T follicular helper cell (primary cell): ENCODE data around the gene CTIF.

Source experiments
- DNase-seq: peaks from one replicate; pipeline ENCODE4 v3.0.0-alpha.2; 2020; ENCODE audit warnings: low read depth

CTIF gene

DNA sequence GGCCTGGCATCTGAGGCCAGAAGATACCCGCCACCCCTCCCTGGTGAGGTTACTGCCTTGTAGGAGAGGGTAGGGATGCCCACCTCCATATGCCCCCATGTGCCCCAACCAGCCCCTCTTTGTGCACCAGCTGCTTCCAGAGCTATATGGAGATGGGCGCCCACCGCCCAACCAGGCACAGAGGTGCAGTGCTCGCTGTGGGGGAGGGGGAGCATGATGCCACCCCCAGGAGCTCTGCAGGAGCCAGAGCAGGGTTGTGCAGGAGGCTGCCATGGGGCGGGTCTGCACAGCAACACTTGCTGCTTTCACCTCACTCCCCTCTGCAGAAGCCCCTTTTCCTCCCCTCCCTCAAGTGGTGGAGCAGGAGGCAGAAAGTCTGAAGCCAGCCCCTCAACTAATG is 237.3 kb downstream of the CTIF start:
- DNase-seq, result no peak

DNA sequence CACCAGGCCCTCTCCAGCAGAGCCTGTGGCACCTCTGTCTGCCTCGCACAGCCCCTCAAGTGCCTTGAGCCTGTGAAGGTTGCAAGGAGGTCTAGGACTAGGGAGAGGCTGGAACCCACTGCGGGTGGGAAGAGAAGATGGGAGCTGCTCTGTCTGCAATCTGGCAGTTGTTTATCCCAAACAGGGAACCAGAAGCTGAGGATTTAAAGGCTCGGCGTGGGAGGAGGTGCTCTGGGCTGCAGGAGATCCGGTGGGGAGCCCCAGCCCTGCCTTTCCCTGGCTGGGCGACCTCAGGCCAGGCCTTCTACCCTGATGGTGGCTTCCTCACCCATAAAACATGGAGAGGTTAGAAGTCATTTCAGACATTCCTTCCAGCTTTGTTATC is 237.8 kb downstream of the CTIF start:
- no peak for DNase-seq

DNA sequence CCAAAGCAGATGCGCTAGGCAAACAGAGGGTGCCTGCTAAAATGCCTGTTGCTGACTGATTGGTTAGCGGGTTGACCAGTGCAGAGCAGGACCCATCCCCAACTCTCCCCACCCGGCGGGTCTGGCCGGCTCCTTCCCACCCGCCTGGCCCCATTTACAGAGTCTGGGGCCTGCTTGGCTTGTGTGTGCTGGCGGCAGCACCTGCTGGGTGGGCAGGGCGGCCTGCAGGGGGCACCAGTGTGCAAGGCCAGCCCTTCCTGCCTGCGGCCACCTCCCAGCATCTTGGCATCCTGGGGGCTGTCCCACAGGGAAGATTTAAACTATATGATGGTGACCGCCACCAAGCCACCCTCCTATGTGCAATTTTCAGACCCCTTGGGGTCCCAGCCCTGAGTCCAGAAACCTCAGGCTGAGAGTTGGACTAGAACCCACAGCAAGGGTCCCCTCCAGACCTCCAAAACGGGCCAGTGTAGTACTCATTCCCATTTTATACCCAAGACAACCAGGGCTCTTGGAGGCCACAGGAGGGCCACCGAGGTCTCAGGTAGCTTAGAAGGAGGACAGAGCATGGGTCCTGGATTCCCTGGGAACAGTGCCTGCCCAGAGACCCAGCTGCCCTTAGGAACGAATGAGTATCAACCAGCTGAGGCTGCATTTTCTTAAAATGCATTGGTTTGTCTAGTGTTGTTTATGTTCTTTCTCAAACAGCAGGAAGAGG is 238.4 kb downstream of the CTIF start:
- peak; percentile 54 for DNase-seq

DNA sequence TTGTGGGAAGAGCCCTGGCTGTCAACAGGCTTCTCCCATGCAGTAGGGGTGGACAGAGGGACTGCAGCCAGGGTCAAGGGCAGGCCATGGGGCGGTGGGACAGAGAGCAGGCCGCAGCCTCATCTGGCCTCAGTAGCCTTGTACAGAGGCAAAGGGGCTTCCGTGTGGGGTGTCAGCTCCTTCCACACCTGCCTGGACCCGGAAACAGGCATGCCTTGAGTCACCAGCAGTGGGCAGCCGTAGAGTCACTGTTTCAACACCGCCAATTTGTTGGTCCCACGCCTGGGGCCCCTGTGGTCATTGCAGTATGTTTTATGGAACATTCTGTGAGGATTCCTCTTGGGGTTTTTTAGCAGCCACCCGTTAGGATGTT is 238.9 kb downstream of the CTIF start:
- no peak for DNase-seq

DNA sequence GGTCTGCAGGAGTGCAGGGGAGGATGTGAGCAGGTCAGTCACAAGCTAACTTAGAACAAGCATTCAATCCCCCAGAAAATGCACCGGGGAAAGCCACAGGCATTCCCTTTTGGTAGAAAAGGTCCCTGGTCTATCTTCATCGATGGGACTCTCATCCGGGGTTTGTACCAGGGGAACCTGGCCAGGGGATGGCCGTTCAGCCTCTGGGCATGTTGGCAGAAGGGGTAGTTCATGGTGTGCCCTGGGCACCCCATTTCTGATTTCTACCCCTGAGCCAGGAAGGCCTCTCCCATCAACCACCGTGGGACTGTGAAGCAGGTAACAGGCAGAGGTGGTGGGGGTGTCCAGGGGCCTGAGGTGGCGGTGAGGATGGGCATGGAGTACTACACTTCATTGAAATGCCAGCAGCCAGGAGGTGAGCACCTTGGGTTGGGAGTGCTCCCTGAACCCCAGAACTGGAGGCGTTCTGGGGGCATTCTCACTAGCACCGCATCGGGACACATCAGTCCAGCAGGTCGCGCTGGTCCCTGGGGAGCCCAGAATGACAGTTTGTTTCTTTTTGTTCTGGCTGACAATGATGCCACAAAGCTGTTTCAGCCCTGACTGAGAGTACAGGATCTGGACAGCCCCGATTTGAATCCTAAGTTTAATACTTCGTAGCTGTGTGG is 239.6 kb downstream of the CTIF start:
- DNase-seq, result no peak

DNA sequence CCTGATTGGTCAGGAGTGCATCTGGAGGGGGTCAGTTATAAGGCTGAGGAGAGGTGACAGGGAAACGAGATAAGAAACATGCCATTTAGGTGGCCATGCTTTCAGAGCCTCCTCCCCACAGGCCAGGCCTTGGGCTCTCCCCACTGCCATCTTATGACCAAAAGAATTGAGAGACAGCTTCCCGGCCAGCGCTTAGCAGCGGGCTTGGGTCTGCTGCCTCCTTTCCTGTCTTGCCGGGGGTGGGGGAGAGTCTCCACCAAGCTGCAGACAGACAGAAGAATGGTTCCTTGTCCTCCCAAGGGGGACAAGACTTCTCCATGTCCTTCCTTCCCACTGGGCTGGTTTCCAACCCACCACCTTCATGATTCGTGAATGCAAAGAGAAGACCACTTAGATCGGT is 240.6 kb downstream of the CTIF start:
- DNase-seq, result no peak

DNA sequence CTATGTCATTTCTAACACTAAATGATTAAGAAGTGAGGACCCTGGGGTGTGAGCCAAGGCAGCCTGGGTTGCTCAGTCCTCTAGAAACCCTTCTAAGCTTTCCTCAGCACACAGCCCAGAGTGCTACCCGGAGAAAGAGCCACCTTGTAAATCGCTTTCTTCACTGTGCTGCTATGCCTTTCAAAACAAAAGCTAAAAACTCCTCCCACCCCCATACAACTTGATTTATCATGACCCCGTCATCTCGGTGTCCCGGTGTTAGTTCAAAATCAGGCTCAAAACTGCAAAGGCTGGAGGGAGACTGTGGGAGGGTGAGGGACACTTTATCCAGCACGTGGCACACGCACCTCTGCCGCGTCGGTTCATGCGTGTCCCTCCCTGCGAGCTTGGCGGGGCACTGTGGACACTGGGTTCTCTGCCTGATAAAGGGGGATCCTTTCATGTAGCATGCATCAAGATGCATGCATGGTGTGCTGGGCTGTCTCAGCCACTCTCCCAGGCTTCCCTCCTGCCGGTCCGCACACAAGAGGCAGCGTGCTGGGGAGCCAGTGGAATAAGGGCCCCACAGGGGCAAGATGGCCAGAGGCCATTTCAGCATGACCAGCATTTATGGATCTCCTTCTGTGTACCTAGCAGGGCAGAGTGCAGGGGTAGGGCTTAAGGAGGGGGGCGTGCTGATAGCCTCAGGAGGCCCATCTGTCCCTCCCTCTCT is 241.5 kb downstream of the CTIF start:
- no peak for DNase-seq

DNA sequence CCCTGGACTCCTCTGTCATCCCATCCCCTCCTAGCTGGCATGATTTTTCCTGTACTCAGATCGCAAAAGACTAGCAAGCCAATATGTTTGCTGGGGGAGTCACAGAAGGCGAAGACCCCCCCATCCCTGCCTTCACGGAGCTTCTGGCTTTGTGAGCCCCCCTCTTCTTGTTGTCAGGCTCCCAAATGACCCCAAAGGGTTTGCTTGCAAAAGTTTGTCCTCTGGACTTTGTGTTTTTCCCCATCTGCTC is 242.0 kb downstream of the CTIF start:
- DNase-seq, result no peak

DNA sequence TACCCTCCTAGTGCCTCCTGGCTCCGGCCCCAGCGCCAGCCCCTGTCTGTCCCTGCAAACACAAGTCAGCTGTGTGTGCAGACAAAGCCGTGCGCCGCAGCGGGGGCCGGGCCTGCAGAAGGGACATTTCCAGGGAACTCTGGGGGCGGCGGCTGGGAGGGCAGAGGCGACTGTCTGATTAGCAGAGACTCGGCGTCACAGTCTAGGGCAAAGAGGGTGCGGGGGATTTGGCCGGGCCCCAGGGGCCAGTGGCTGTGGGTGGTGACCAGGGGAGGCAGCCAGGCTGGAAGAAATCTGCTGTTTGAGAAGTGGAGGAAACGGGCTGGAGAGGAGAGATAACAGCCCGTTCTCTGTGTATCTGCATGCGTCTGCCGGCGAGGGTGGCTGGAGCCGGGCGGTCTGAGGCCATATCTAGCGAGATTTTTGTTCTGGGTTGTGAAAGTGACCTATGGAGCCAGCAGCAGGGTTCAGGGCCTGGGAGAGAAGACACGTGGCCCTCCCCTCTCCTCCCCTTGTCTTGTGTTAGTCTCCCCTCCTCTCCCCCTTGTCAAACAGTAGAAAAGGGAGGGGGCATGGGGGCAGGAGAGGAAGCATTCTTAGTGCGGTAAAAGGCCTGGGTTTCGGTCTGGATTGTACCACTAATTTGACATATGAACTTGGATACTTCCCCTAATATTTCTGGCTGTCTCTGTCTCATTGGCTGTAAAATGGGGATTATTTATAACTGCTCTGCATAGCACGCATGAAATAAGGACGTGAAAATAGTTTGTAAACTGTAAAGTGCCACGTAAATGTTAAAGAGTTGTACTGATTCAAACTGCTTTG is 242.5 kb downstream of the CTIF start:
- DNase-seq, result no peak

DNA sequence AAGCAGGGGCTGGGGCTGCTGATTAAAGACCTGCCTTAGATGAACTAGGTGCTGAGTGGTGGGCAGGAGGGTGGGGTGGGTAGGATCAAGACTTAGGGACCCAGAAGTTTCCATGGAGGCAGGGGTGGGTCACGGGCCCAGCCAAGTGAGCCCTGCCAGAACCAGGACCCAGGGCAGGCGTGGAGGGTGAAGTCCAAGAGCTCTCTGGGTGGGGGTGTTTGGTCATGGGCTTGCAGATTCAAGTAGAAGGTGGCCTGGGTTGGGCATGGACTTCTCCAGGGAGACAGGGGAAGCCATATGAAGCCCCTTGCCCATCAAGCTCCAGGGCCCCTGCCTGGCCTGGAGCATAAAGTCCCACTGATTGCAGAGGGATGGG is 243.1 kb downstream of the CTIF start:
- no peak for DNase-seq

DNA sequence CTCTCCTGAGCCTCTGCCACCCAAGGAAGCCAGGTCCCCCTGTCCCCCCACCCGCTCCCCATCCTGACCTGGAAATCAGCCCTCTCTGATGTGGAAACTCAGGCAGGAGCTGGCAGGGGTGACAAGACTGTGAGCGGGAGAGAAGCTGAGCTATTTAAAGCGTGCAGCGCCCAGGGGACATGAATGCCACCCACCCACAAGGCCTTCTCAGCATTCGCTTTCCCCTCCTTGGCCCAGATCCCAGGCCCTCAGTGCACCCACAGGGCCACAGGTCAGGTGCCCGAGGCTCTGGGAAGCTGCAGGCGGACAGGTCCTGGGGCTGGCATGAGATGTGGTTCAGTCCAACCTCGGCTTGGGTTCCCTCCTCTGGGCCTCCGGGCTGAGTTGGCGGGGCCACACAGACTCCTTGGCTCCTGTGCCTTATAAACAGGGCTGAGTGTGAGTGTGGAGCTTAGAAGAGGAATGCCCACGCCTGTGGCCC is 243.6 kb downstream of the CTIF start:
- no peak for DNase-seq

DNA sequence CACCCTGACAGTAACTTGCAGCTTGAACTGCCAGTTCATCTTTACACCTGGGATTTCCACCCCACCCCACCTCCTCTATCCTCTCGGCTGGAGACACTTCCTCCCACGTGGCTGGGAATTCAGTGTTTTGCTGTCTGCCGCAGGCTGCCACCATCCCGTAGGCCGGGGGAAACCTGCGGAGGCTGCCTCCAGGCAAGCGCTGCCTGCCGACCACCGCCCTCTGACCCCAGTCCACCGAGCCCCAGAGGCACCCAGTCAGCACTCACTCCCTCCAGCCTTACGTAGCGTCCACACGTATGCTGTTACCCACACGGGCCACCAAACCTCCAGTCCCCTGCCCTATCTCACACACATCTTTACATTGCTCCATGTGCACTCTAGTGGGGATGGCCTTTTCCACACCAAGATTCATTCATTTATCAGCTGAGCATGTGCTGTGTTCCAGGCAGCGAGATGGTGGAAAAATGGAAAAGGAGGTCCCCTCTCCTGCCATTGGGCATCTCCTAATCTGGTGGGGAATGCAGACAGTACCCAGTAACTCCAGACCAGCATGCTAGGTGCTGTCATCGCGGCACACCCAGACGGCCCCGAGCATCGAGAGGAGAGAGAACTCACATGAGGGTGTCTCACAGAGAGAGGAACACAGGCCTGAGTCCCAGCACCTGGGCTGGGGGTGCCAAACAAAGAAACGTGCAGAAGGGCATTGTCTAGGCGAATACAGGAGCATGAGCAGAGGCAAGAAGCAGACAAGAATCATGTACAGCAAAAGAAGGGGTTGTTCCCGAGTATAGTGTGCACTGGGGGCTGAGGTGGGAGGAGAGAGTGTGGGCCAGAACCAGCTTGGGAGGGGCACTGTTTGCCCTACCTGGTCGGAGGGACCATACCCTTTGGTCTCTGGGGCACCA is 245.0 kb downstream of the CTIF start:
- DNase-seq, result no peak

DNA sequence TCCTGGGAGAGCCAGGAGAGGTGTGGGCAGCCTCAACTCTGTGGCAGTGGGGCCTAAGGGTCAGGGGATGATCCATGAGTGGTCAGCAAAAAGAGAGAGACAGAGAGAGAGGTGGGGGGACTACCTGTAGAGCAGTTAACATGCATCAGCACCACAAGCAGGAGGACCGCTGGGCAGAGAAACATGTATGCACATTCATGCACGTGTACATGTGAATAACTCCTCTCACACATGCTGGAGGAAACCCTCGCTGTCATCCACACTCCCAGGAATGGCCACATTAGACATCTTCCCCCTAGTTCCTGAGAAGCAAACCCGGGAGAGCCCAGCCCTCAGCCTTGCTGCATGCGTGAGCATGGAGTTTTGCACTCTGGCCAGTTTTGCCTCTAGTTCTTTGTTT is 245.8 kb downstream of the CTIF start:
- no peak for DNase-seq

DNA sequence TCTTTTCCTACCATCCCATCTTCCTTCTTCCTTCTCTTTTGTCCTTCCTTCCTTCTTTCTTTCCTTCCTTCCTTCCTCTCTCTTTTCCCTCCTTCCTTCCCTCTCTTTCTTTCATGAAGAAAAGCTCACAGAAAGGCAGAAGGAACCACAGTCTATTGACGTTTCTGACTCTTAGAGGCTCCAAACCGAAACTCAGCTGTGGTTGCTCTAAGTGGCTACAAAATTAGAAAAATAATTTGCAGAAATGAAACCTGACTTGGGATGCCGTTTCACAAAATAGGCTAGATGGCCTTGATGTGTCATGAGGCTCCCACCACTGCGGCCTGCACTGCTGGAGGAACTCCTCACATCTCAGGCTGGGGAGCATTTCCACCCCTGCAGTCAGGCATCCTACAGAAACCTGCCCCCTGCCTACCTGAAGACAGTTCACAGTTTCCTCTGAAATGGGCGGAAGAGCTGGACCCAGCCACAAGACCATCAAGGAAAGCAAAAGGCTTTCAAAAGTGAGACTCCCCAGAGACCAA is 246.3 kb downstream of the CTIF start:
- no peak for DNase-seq

DNA sequence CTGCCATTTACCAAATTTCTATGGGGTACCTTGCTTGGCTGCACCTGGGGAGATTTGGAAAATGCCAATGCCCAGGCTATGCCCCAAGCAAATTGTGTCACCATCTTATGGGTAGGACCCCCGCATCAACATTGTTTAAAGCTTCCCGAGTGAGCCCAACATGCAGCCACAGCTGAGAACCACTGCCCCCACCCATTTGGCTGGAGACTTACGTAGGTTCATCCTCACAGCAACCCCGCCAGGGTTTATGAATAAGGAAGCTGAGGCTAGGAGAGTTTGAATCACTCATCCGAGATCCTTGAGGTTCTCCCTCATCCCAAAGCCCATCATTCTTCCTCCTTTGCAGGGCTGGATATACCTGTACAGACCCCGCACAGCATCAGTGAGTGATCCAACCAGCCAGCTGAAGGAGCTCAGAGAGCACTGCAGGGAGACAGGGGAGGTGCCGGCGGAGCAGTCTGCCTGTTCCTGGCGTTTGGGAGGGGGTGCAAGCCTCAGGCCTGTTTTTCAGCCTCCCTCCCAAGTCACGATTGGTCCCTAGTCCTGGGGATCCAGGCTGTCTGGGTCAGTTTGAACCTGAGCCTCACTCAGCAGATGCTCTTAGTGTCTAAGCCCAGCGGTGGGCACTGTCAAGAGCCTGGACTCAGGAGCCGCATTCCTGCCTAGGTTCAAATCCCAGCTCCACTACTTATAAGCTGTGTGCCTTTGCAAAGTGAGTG is 247.1 kb downstream of the CTIF start:
- DNase-seq, result no peak

DNA sequence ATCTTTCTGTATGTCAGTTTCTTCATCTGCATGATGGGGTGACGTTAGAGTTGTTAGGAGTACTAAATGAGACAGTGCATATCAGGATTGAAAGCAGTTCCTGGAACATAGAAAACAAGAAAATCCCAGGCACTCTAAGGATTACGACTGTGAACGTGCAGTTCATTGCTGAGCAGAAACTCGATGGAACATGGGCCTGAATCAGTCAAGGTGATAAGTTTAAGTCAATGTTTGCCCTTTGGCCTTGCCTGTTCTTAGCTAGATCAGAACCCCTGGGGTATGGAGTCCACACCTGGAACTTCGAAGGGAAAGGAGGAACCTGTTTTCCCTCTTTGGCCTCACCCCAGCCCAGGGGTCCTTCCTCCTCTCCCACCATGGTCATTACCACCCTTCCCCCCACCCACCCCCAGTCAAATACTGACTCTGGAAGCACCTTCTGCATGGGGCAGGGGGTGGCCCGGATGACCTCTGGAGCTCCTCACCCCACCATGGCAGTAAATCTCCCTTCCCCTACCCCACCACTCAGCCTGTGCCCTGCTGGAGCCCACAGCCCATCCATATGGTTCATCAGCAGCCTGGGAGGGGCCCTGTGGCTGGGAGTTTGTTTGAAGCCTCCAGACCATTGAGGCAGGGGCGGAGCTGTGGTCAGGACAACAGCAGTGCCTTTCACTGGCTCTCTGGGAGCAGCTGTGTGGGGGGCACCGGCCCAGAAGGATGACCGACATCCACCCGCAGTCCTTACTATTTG is 247.8 kb downstream of the CTIF start:
- no peak for DNase-seq

DNA sequence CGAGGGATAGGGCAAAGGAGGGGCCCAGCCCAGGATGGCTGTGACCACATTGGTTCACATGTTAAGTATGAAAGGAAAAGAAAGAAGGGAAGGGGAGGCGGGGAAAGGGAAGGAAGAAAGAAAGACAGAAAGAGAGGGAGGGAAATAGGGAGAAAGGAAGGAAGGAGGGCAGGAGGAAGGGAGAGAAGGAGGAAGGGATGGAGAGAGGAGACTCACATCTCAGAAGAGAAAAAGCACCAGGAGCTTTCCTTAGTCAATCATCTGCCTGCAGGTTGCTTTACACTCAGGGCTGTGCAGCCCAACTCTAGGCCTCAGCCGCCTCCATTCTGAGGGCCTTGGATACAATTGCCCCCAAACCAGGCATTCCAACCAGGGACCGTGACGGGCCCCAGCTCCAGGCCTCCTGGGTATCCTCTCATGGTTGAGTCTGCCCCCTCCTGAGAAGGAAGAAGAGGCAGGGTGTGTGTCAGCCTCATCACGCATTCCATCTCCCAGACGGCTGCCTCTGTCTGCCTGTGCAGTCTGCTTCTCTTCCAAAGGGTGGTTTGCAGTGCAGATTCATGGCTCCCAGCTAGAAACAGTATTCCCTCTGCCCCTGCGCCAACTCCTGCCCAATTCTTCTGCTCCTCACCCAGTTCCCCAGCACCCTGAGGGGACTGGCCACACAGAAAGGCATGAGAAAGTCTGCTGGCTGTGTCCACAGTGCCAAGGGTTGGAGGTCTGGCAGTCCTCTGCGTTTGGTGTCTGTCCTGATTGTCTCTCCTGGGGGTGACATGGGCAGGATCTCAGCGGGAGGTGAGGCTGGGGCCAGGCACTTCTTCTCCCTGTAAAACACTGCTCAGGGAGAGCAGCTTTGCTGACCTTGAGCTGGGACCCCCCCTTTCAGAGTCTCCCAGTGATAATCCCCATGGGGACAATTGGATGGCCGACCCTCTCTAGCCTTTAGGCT is 248.6 kb downstream of the CTIF start:
- no peak for DNase-seq

DNA sequence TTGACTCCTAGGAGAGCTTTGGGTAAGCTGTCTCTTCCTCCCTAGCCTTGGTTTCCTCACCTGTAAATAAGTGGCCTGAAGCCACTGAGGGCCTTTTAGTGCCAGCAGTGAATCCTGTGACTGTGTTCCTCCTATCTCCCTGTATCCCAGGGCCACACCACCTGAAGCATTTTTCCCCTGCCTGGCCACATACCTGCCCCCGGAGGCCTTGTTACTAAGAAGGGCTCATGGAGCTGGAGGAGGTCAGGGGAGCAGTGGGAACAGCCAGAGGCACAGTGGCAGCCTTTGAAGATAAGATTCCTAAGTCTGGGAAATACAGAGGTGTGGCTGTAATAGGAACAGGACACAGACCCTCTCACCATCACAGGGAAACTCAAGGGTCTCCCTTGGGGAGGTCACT is 249.5 kb downstream of the CTIF start:
- DNase-seq, result no peak
